Stomach (tissue), 4 donors: ENCODE data around the gene ITGA3.

Experiments used
- EP300 ChIP-seq: sonication (generic); formaldehyde crosslinking; IDR thresholded peaks from one replicate; pipeline ENCODE4 v1.6.1; 2017; ENCODE audit warnings: antibody characterized with exemption
- POLR2A ChIP-seq, 4 donors: fragments of 450-650 bp; IDR thresholded peaks; one replicate each; pipeline ENCODE4 v1.6.1; 2016; ENCODE audit warnings: antibody characterized with exemption in 4 of 4, control low read depth in 2 of 4, mild to moderate bottlenecking in 1 of 4, moderate library complexity in 1 of 4
- POLR2AphosphoS5 ChIP-seq, 3 donors: sonication (generic); formaldehyde crosslinking; IDR thresholded peaks; one replicate each; pipeline ENCODE4 v1.6.1; 2016; ENCODE audit warnings: antibody characterized with exemption in 3 of 3
- TF ChIP-seq, protein P1 (sequence below), 7 experiments: fragments of 450-650 bp in 4 of 7; fragments of 200-600 bp in 3 of 7; sonication (generic) in 3 of 7; IDR thresholded peaks; one replicate each; pipeline ENCODE4 v1.5.1; 2016 to 2019; ENCODE audit warnings: antibody characterized with exemption in 7 of 7, control low read depth in 2 of 7, mild to moderate bottlenecking in 1 of 7

DNA sequence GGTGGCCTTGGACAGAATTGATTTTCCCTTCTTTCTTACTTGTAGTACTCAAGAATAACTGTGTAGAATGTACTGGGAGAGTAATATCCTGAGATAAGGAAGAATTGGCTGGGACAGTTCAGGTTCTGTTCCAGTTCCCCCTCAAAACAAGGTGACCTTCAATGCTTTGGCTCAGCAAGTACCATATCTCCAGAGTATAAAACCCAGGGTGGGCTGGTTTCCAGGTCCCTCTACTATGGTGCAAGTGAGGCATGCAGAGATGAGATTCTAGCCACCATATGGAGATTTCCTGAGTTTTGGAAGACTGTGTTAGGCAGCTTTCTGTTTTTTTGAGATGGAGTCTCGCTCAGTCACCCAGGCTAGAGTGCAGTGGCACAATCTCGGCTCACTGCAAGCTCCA, 42.8 kb upstream of the ITGA3 start:
- TF ChIP-seq, protein P1, sequence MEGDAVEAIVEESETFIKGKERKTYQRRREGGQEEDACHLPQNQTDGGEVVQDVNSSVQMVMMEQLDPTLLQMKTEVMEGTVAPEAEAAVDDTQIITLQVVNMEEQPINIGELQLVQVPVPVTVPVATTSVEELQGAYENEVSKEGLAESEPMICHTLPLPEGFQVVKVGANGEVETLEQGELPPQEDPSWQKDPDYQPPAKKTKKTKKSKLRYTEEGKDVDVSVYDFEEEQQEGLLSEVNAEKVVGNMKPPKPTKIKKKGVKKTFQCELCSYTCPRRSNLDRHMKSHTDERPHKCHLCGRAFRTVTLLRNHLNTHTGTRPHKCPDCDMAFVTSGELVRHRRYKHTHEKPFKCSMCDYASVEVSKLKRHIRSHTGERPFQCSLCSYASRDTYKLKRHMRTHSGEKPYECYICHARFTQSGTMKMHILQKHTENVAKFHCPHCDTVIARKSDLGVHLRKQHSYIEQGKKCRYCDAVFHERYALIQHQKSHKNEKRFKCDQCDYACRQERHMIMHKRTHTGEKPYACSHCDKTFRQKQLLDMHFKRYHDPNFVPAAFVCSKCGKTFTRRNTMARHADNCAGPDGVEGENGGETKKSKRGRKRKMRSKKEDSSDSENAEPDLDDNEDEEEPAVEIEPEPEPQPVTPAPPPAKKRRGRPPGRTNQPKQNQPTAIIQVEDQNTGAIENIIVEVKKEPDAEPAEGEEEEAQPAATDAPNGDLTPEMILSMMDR (IDR thresholded peaks at IDR 0.05), result no peak
- no peak for TF ChIP-seq POLR2A (IDR thresholded peaks at IDR 0.05)
- no peak for TF ChIP-seq POLR2AphosphoS5 (IDR thresholded peaks at IDR 0.05)
- TF ChIP-seq EP300, result no peak
